HL-60 (cell line): Measurements from ENCODE around the gene TEX9.
A peak's percentile ranks its signal among the peaks of the same experiment; 100 is the strongest.

ENCODE experiments used
- GABPA ChIP-seq: IDR thresholded peaks from 2 replicates; pipeline ENCODE4 v1.6.1; 2012; ENCODE audit warnings: low read depth
- POLR2AphosphoS5 ChIP-seq: IDR thresholded peaks from 2 replicates; pipeline ENCODE4 v1.6.1; 2012; ENCODE audit warnings: low read depth
- REST ChIP-seq: IDR thresholded peaks from 2 replicates; pipeline ENCODE4 v1.6.1; 2012; ENCODE audit warnings: low read depth; ENCODE audit not compliant: insufficient replicate concordance
- SPI1 ChIP-seq: IDR thresholded peaks from 2 replicates; pipeline ENCODE4 v1.6.1; 2012; ENCODE audit warnings: low read depth, mild to moderate bottlenecking, borderline replicate concordance
- TF ChIP-seq, protein P1 (sequence below): IDR thresholded peaks from one replicate; pipeline ENCODE4 v1.5.1; 2011; ENCODE audit warnings: low read length, control low read depth, inconsistent platforms; ENCODE audit not compliant: insufficient read depth

DNA sequence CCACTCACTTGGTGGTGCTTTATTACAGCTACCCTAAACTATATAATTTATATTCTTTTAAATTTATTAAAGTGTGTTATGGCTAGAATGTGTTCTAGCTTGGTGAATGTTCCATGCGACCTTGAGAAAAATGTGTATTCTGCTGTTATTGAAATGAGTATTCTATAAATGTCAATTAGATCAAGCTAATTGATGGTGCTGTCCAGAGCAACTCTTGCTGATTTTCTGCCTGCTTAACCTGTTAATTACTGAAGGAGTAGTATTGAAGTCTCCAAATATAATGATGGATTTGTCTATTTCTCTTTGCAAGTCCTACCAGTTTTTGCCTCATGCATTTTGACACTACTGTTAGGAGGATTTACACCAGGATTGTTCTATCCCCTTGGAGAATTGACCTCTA, 3.2 kb upstream of the TEX9 start:
- no peak for TF ChIP-seq POLR2AphosphoS5
- TF ChIP-seq, protein P1, sequence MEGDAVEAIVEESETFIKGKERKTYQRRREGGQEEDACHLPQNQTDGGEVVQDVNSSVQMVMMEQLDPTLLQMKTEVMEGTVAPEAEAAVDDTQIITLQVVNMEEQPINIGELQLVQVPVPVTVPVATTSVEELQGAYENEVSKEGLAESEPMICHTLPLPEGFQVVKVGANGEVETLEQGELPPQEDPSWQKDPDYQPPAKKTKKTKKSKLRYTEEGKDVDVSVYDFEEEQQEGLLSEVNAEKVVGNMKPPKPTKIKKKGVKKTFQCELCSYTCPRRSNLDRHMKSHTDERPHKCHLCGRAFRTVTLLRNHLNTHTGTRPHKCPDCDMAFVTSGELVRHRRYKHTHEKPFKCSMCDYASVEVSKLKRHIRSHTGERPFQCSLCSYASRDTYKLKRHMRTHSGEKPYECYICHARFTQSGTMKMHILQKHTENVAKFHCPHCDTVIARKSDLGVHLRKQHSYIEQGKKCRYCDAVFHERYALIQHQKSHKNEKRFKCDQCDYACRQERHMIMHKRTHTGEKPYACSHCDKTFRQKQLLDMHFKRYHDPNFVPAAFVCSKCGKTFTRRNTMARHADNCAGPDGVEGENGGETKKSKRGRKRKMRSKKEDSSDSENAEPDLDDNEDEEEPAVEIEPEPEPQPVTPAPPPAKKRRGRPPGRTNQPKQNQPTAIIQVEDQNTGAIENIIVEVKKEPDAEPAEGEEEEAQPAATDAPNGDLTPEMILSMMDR, result no peak
- no peak for TF ChIP-seq GABPA
- peak; percentile 86 for TF ChIP-seq REST
- no peak for TF ChIP-seq SPI1
